Measurements from ENCODE around the gene PITPNC1. TPM values are rescaled to one million over a fixed set of nuclear protein-coding genes. Genes with fewer than 3 reads are reported as not detected.
"Not testable (repeated sequence)": the region's sequence is repeated elsewhere in the genome, so short reads cannot be mapped to it uniquely, and the experiment has no call there.

PITPNC1 gene
- total RNA-seq, 4 donors from 2014 or later, result 1.6 to 6.0 (median 3.2) TPM

DNA sequence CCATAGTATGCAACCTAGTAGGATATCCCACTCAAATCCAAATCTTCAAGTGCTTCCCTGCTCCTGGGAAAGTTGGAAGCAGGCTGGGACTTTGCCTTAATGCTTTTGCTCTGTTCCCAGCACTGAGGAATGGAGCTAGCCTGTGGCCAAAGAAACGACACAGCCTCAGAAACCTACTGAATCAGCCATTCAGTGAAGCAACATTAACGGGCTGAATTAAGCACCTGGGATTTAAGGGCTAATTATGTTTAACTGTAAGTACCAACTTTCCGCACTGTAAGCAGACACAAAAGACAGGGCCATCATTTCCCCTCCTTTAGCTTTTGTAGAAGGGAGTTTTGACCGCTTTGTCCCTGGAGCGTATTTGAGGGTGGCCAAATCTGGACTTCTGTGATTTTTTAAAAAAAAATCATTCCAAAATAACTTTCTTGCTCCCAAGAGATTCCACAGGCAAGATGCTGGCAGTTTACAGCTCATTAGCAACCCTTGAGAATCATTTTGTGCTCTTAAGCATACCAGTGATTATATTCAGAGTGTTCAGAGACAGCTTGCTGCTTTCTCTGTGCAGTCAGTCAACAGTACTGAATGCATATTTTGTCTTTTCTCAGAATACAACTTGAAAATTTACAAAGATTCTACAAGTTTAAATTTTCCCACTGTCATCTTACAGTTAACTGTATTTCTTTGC is 323.1 kb downstream of the PITPNC1 start:
- no peak overlapping the region for H3K4me3 ChIP-seq
- H3K36me3 ChIP-seq, result no peaks in the 10 kb centered on the region
- H3K27ac ChIP-seq, result no peak overlapping the region
- H3K4me1 ChIP-seq, result no peaks in the 10 kb centered on the region
- TF ChIP-seq POLR2A (IDR thresholded peaks at IDR 0.05) (no peak), POLR2AphosphoS5 (IDR thresholded peaks at IDR 0.05) (no peak), EP300 (IDR thresholded peaks at IDR 0.05) (no peak)
- TF ChIP-seq, protein P1, sequence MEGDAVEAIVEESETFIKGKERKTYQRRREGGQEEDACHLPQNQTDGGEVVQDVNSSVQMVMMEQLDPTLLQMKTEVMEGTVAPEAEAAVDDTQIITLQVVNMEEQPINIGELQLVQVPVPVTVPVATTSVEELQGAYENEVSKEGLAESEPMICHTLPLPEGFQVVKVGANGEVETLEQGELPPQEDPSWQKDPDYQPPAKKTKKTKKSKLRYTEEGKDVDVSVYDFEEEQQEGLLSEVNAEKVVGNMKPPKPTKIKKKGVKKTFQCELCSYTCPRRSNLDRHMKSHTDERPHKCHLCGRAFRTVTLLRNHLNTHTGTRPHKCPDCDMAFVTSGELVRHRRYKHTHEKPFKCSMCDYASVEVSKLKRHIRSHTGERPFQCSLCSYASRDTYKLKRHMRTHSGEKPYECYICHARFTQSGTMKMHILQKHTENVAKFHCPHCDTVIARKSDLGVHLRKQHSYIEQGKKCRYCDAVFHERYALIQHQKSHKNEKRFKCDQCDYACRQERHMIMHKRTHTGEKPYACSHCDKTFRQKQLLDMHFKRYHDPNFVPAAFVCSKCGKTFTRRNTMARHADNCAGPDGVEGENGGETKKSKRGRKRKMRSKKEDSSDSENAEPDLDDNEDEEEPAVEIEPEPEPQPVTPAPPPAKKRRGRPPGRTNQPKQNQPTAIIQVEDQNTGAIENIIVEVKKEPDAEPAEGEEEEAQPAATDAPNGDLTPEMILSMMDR (IDR thresholded peaks at IDR 0.05), result no peak
- WGBS, result 55% methylated on average over 5 of the region's 5 CpGs
- no peaks in the 10 kb centered on the region for H3K9me3 ChIP-seq
- H3K27me3 ChIP-seq, result no peaks in the 10 kb centered on the region
- DNase-seq (ENCODE audit: low spot score in 2 of 2), result no peak

- Histone ChIP-seq H3K36me3 (no peaks in the 10 kb centered on the region), H3K27ac (no peak overlapping the region), H3K4me3 (no peak overlapping the region), H3K27me3 (no peaks in the 10 kb centered on the region), H3K9me3 (no peaks in the 10 kb centered on the region), H3K4me1 (no peaks in the 10 kb centered on the region)
- WGBS, result 85% methylated on average over 1 of the region's 1 CpG
- DNase-seq (ENCODE audit: low spot score in 2 of 2), result no peak
- TF ChIP-seq POLR2AphosphoS5 (IDR thresholded peaks at IDR 0.05) (no peak), POLR2A (IDR thresholded peaks at IDR 0.05) (no peak), EP300 (IDR thresholded peaks at IDR 0.05) (no peak)
- TF ChIP-seq, protein P1 (IDR thresholded peaks at IDR 0.05), result no peak
These were observed 323.6 kb downstream of the PITPNC1 start for GRCh38 chr17:67700725-67701119.

GRCh38 chr17:67702861-67703260 is 325.8 kb downstream of the PITPNC1 start:
- not testable (repeated sequence) for H3K4me1 ChIP-seq; H3K36me3 ChIP-seq; H3K27me3 ChIP-seq; H3K27ac ChIP-seq; H3K4me3 ChIP-seq; H3K9me3 ChIP-seq; DNase-seq (ENCODE audit: low spot score in 2 of 2)
- 91% methylated on average over 8 of the region's 8 CpGs for WGBS

- WGBS, result 69% methylated on average over 2 of the region's 2 CpGs
- TF ChIP-seq, protein P1 (IDR thresholded peaks at IDR 0.05), result no peak
- no peak for TF ChIP-seq EP300 (IDR thresholded peaks at IDR 0.05)
- no peak for TF ChIP-seq POLR2A (IDR thresholded peaks at IDR 0.05)
- TF ChIP-seq POLR2AphosphoS5 (IDR thresholded peaks at IDR 0.05), result no peak
- H3K27ac ChIP-seq, result no peak overlapping the region
- H3K27me3 ChIP-seq, result no peaks in the 10 kb centered on the region
- no peaks in the 10 kb centered on the region for H3K9me3 ChIP-seq
- DNase-seq (ENCODE audit: low spot score in 2 of 2), result no peak
- no peak overlapping the region for H3K4me3 ChIP-seq
- no peaks in the 10 kb centered on the region for H3K36me3 ChIP-seq
- H3K4me1 ChIP-seq, result no peaks in the 10 kb centered on the region
These were observed 330.4 kb downstream of the PITPNC1 start for GRCh38 chr17:67707442-67707841.

- TF ChIP-seq POLR2AphosphoS5 (IDR thresholded peaks at IDR 0.05) (no peak), POLR2A (IDR thresholded peaks at IDR 0.05) (no peak), EP300 (IDR thresholded peaks at IDR 0.05) (no peak)
- TF ChIP-seq, protein P1 (IDR thresholded peaks at IDR 0.05), result no peak
- 84% methylated on average over 3 of the region's 3 CpGs for WGBS
- no peak overlapping the region for H3K27ac ChIP-seq
- no peak for DNase-seq (ENCODE audit: low spot score in 2 of 2)
- no peaks in the 10 kb centered on the region for H3K9me3 ChIP-seq
- no peak overlapping the region for H3K4me3 ChIP-seq
- no peaks in the 10 kb centered on the region for H3K4me1 ChIP-seq
- H3K27me3 ChIP-seq, result no peaks in the 10 kb centered on the region
- no peaks in the 10 kb centered on the region for H3K36me3 ChIP-seq
These were observed 331.3 kb downstream of the PITPNC1 start for GRCh38 chr17:67708378-67708777.

- no peaks in the 10 kb centered on the region for H3K9me3 ChIP-seq
- H3K27ac ChIP-seq, result no peak overlapping the region
- H3K27me3 ChIP-seq, result no peaks in the 10 kb centered on the region
- H3K36me3 ChIP-seq, result no peaks in the 10 kb centered on the region
- peaks cover under 1% of the 10 kb centered on the region for H3K4me1 ChIP-seq
- DNase-seq (ENCODE audit: low spot score in 2 of 2), result no peak
- 60% methylated on average over 4 of the region's 4 CpGs for WGBS
- TF ChIP-seq POLR2AphosphoS5 (IDR thresholded peaks at IDR 0.05) (no peak), EP300 (IDR thresholded peaks at IDR 0.05) (no peak), POLR2A (IDR thresholded peaks at IDR 0.05) (no peak)
- TF ChIP-seq, protein P1 (IDR thresholded peaks at IDR 0.05), result no peak
- no peak overlapping the region for H3K4me3 ChIP-seq
These were observed 334.8 kb downstream of the PITPNC1 start for GRCh38 chr17:67711916-67712315.

Data from suprapubic skin (tissue), 4 donors.